AG04449 (cell line): ENCODE results near the gene SORL1.

Source experiments
- CTCF ChIA-PET: fragments of 350-600 bp; formaldehyde crosslinking; extraction: SDS; loops from one replicate; lab custom pipeline; 2021; ENCODE audit warnings: antibody characterized with exemption; lab: Yijun Ruan, JAX
- POLR2A ChIA-PET: fragments of 400-600, 350-600 bp; formaldehyde crosslinking; extraction: SDS; loops from one replicate; lab custom pipeline; 2020; ENCODE audit warnings: antibody characterized with exemption, inconsistent platforms; lab: Yijun Ruan, JAX
- DNase-seq: peaks from one replicate; pipeline ENCODE4 v3.0.0-alpha.2; 2010; ENCODE audit warnings: low read depth, low spot score
- H3K4me3 ChIP-seq: 2 replicates; pipeline ENCODE4 v1.5.1; 2011; ENCODE audit warnings: low read depth, mild to moderate bottlenecking, control low read depth, low read length
- TF ChIP-seq, protein P1 (sequence below): IDR thresholded peaks from one replicate; pipeline ENCODE4 v1.5.1; 2011; ENCODE audit warnings: mild to moderate bottlenecking, moderate library complexity, low read length, control low read depth, inconsistent platforms; ENCODE audit not compliant: insufficient read depth; ENCODE audit errors: missing control alignments

SORL1 gene

DNA sequence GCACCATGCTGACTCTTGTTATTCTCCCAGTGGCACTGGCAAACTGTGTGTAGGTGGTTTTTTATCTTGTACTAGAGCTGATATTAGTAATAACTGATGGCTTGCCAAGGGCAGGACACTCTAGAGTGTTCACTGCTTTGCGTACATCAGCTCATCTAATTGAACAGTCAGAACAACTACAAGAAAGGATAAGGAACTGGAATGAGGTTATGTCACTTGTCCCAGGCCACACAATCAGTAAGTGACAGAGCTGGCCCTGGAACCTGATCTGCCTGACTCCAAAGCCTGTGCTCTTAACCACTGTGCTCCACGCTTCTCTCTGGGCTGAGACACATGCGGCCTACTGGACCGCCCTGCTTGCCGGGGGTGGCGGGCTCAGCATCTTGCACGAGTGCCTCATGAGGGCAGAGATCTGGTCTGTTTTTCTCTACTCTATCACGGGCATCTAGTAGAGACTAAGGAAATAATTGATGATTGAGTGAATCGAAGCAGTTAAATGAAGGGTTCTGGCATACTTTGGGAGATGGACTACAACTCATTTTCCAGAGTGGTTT lies 156.5 kb downstream of the SORL1 start:
- ChIA-PET CTCF (no interaction called here), POLR2A (no interaction called here)

DNA sequence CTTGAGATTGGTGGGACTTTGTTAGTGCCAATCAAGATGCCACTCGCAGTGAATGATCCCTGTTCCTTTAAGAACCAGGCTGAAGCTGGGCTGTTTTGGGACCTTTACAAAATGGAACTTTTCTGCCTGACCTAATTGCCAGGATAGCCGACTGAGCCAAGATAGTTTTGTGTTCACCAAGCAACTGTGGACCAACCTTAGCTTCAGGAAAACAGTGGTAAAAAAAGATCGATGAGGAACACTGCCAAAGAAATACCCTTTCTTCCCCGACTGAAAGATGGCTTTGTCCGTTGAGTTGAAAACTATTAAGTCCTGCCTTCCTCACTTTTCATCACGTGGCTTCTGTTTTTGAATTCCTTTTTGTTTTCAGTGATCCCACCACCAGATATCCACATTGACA lies 158.6 kb downstream of the SORL1 start:
- no peak overlapping the region for H3K4me3 ChIP-seq
- POLR2A ChIA-PET = no interaction called here
- CTCF ChIA-PET = interaction anchor here (1.0 kb wide), 1 partner anchor 44 kb away, joined by 3 read pairs; no protein-coding TSS in a partner anchor
- TF ChIP-seq, protein P1, sequence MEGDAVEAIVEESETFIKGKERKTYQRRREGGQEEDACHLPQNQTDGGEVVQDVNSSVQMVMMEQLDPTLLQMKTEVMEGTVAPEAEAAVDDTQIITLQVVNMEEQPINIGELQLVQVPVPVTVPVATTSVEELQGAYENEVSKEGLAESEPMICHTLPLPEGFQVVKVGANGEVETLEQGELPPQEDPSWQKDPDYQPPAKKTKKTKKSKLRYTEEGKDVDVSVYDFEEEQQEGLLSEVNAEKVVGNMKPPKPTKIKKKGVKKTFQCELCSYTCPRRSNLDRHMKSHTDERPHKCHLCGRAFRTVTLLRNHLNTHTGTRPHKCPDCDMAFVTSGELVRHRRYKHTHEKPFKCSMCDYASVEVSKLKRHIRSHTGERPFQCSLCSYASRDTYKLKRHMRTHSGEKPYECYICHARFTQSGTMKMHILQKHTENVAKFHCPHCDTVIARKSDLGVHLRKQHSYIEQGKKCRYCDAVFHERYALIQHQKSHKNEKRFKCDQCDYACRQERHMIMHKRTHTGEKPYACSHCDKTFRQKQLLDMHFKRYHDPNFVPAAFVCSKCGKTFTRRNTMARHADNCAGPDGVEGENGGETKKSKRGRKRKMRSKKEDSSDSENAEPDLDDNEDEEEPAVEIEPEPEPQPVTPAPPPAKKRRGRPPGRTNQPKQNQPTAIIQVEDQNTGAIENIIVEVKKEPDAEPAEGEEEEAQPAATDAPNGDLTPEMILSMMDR = no peak
- DNase-seq = no peak

More for the DNA sequence above, 156.5 kb downstream of the SORL1 start:
- no peak for DNase-seq
- H3K4me3 ChIP-seq = no peak overlapping the region
- TF ChIP-seq, protein P1 = no peak

DNA sequence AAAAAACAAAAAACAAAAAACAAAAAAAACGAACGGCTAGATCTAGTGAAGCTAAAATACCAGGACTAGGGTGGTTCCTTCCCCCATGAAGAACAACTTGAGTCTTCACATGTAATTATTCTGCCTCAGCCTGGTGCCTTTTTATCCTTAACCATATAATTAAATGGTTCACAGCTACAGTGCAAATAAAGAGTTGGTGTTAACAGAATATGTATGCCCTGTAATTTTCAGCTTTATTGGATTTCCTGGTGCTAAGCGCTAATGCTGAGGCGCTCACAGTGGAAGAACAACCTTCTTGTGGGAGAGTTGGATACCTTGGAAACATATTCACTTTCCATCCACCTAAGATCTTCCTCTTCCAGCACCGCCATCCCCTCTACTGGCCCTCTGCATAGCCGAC lies 159.1 kb downstream of the SORL1 start:
- POLR2A ChIA-PET = no interaction called here
- no peak for DNase-seq
- H3K4me3 ChIP-seq = no peak overlapping the region
- CTCF ChIA-PET = interaction anchor here (1.0 kb wide), 1 partner anchor 44 kb away, joined by 3 read pairs; no protein-coding TSS in a partner anchor
- TF ChIP-seq, protein P1 = no peak

DNA sequence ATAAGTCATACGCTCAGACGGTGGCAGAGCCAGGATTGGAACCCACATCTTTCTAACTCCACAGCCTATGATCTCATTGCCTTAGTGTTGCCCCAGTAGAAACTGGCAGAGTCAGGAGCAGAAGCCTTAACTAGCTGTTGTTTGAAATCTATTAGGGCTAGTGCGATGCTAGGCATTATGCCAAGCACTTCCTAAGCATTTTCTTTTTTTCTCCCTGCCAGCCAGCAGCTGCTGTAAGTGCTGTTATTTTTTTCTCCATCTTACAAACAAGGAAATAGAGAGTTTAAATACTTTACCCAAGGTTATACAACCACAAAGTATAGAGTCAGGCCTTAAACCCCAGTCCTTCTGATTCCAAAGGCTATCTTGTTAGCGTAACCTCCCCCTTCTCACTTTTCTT lies 161.6 kb downstream of the SORL1 start:
- H3K4me3 ChIP-seq = no peak overlapping the region
- ChIA-PET POLR2A (no interaction called here), CTCF (interaction anchor here (1.1 kb wide), 1 partner anchor 41 kb away, joined by 4 read pairs; no protein-coding TSS in a partner anchor)
- TF ChIP-seq, protein P1 = no peak
- peak; percentile 54 for DNase-seq

DNA sequence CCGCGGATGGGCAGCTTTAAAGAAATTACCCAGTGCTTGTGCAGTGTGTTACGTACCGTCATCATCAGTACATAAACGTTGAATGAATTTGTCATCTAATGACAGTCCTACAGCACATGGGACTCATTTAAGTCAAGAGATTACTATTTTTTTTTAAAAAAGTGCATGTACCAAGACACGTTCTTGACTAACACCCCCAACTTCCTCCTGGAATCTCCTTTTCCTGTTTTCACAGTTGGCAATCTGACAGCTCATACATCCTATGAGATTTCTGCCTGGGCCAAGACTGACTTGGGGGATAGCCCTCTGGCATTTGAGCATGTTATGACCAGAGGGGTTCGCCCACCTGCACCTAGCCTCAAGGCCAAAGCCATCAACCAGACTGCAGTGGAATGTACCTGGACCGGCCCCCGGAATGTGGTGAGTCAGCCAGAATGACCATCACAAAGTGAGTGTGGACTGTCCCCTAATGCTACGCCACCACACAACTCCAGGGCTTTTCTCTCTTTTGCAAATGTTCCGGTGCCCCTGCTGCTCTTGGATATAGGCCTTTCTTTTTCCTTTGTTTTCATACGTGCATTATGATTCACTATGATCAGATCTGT lies 162.6 kb downstream of the SORL1 start:
- ChIA-PET CTCF (no interaction called here), POLR2A (no interaction called here)
- DNase-seq = no peak
- TF ChIP-seq, protein P1 = no peak
- H3K4me3 ChIP-seq = no peak overlapping the region

DNA sequence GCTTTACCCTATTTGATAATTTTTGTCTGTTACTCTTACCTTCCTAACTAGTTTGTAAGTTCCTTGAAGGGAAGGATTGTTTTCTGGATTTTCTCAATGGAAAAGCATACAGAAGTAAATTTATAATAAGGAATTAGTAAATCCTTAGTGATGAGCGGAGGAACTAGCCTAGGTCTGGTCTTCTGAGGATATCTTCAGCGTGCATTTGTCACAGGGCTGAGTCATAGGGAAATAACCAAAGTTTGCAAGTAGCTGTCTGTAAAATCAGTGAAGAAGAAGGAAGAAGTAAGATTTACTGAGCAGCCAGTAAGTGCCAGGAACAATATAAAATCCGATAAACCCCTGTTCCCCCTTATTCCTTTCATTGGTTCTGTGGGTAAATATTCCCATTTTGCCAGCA lies 163.4 kb downstream of the SORL1 start:
- CTCF ChIA-PET = interaction anchor here (0.8 kb wide), 1 partner anchor 890 kb away, joined by 3 read pairs; no protein-coding TSS in a partner anchor
- no peak overlapping the region for H3K4me3 ChIP-seq
- DNase-seq = no peak
- TF ChIP-seq, protein P1 = no peak
- POLR2A ChIA-PET = no interaction called here
